Neutrophil (primary cell): Measurements from ENCODE around the gene PTPRC.

Experiments
- H3K27ac ChIP-seq: fragments of 200-600 bp; sonication (generic); 2 replicates; pipeline ENCODE4 v1.5.1; 2016; ENCODE audit warnings: mild to moderate bottlenecking, moderate library complexity
- H3K27me3 ChIP-seq: fragments of 200-600 bp; sonication (generic); 2 replicates; pipeline ENCODE4 v1.6.0; 2016; ENCODE audit warnings: mild to moderate bottlenecking
- H3K36me3 ChIP-seq: fragments of 200-600 bp; sonication (generic); 2 replicates; pipeline ENCODE4 v1.5.1; 2017
- H3K4me1 ChIP-seq, 2 experiments: fragments of 200-600 bp in 1 of 2; sonication (generic) in 1 of 2; 1 replicate in 1 of 2; 2 replicates in 1 of 2; pipeline versions ENCODE4 v1.5.1 to v1.6.1; 2013 to 2016; ENCODE audit warnings: low read depth in 1 of 2, low read length in 1 of 2, mild to moderate bottlenecking in 1 of 2, moderate library complexity in 1 of 2; ENCODE audit not compliant: control insufficient read depth in 1 of 2, insufficient read depth in 1 of 2
- H3K4me3 ChIP-seq, 2 experiments: fragments of 200-600 bp in 1 of 2; sonication (generic) in 1 of 2; 1 replicate in 1 of 2; 2 replicates in 1 of 2; pipeline ENCODE4 v1.5.1; 2013 to 2016; ENCODE audit warnings: low read depth in 1 of 2, low read length in 1 of 2, mild to moderate bottlenecking in 1 of 2, moderate library complexity in 1 of 2
- H3K9me3 ChIP-seq: fragments of 200-600 bp; sonication (generic); 2 replicates; pipeline ENCODE4 v1.5.1; 2016
- TF ChIP-seq, protein P1 (sequence below): fragments of 200-600 bp; sonication (generic); IDR thresholded peaks from 2 replicates; pipeline ENCODE4 v1.5.1; 2016; ENCODE audit warnings: antibody characterized with exemption

Gene PTPRC

DNA sequence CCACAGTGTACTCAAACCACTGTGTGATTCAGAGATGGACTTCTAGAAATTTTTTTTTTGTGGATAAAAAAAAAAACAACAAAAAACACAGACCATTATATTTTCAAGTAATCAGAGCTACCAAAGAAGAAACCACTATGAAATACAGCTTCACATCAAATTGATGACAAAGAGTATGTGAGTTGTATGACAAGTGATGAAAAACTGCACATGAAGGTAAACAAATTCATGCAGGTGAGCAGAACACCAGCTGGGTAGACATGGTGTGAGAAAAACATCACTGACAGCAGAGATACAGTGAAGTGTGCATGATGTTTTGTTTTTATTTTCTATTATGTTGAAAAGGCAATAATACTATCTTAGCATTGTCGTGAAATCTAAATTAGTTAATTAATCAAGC is 8.0 kb upstream of the PTPRC start:
- TF ChIP-seq, protein P1, sequence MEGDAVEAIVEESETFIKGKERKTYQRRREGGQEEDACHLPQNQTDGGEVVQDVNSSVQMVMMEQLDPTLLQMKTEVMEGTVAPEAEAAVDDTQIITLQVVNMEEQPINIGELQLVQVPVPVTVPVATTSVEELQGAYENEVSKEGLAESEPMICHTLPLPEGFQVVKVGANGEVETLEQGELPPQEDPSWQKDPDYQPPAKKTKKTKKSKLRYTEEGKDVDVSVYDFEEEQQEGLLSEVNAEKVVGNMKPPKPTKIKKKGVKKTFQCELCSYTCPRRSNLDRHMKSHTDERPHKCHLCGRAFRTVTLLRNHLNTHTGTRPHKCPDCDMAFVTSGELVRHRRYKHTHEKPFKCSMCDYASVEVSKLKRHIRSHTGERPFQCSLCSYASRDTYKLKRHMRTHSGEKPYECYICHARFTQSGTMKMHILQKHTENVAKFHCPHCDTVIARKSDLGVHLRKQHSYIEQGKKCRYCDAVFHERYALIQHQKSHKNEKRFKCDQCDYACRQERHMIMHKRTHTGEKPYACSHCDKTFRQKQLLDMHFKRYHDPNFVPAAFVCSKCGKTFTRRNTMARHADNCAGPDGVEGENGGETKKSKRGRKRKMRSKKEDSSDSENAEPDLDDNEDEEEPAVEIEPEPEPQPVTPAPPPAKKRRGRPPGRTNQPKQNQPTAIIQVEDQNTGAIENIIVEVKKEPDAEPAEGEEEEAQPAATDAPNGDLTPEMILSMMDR = no peak
- Histone ChIP-seq H3K4me3 (no peak overlapping the region), H3K36me3 (no peaks in the 10 kb centered on the region), H3K27me3 (no peaks in the 10 kb centered on the region), H3K4me1 (peaks cover 19 to 29% of the 10 kb centered on the region in 2 experiments), H3K27ac (no peak overlapping the region), H3K9me3 (no peaks in the 10 kb centered on the region)

- no peaks in the 10 kb centered on the region for H3K9me3 ChIP-seq
- H3K36me3 ChIP-seq = no peaks in the 10 kb centered on the region
- TF ChIP-seq, protein P1 = no peak
- H3K27me3 ChIP-seq = no peaks in the 10 kb centered on the region
- H3K4me1 ChIP-seq = peaks cover 19 to 30% of the 10 kb centered on the region in 2 experiments
- no peak overlapping the region for H3K4me3 ChIP-seq
- no peak overlapping the region for H3K27ac ChIP-seq
Observed at GRCh38 chr1:198631292-198631691, 7.5 kb upstream of the PTPRC start.

DNA sequence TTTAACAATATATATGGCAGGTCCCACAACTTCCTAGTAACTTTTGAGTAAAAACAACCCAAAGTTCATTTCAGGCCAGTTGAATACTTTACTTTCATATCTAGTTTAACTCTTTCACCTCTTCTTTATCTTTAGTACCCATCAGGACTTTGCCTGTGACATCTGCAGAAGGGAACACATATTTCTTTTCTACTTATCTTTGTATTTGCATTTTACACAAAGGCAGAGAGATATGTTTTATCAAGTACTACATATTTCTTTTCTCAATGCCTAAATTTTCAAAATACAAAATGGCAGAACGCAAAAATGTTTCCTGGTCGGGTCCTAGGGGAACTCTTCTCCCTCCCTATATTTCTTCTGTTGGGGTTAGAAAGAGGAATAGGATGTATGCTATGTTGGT is 6.8 kb upstream of the PTPRC start:
- Histone ChIP-seq H3K9me3 (no peaks in the 10 kb centered on the region), H3K4me1 (peaks cover 19 to 32% of the 10 kb centered on the region in 2 experiments), H3K36me3 (no peaks in the 10 kb centered on the region), H3K27me3 (no peaks in the 10 kb centered on the region), H3K4me3 (no peak overlapping the region), H3K27ac (no peak overlapping the region)
- TF ChIP-seq, protein P1 = no peak

DNA sequence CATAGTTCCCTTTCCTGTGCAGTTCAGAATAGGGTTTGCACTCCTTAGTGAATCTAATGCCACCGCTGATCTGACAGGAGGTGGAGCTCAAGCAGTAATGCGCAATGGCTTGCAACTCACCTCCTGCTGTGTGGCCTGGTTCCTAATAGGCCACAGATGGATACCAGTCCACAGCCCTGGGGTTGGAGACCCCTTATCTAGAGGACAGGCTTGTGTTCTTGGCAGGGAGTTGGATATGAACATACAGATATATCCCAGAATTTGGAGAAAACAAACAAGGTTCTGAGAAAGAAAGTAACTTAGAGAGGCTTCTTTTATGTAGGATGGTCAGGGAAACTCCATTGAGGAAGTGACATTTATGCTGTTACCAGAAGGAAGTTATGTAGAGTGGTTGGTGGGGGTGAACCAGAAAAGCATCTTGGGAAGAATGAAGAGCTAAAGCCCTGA is 5.1 kb upstream of the PTPRC start:
- Histone ChIP-seq H3K36me3 (no peaks in the 10 kb centered on the region), H3K4me1 (peaks cover 28 to 47% of the 10 kb centered on the region in 2 experiments), H3K9me3 (no peaks in the 10 kb centered on the region), H3K27ac (peak overlapping the region; percentile 97), H3K4me3 (peak overlapping the region; percentile 17 to 41), H3K27me3 (no peaks in the 10 kb centered on the region)
- TF ChIP-seq, protein P1 = no peak

GRCh38 chr1:198635964-198636363 is 2.9 kb upstream of the PTPRC start:
- H3K27ac ChIP-seq = no peak overlapping the region
- H3K36me3 ChIP-seq = no peaks in the 10 kb centered on the region
- TF ChIP-seq, protein P1 = no peak
- peaks cover 29 to 49% of the 10 kb centered on the region in 2 experiments for H3K4me1 ChIP-seq
- H3K27me3 ChIP-seq = no peaks in the 10 kb centered on the region
- H3K4me3 ChIP-seq = no peak overlapping the region
- H3K9me3 ChIP-seq = no peaks in the 10 kb centered on the region

GRCh38 chr1:198636391-198636790 is 2.4 kb upstream of the PTPRC start:
- peaks cover 2% of the 10 kb centered on the region for H3K36me3 ChIP-seq
- H3K27ac ChIP-seq = peak overlapping the region; percentile 97
- H3K9me3 ChIP-seq = no peaks in the 10 kb centered on the region
- peaks cover 29 to 49% of the 10 kb centered on the region in 2 experiments for H3K4me1 ChIP-seq
- no peaks in the 10 kb centered on the region for H3K27me3 ChIP-seq
- no peak overlapping the region for H3K4me3 ChIP-seq
- TF ChIP-seq, protein P1 = no peak
